ENCODE results near the gene GNB1L. TPM values are rescaled to one million over a fixed set of nuclear protein-coding genes. Genes with fewer than 3 reads are reported as not detected.

Gene GNB1L
- total and polyA plus RNA-seq, 2 donors, result 11.2 to 15.4 TPM

DNA sequence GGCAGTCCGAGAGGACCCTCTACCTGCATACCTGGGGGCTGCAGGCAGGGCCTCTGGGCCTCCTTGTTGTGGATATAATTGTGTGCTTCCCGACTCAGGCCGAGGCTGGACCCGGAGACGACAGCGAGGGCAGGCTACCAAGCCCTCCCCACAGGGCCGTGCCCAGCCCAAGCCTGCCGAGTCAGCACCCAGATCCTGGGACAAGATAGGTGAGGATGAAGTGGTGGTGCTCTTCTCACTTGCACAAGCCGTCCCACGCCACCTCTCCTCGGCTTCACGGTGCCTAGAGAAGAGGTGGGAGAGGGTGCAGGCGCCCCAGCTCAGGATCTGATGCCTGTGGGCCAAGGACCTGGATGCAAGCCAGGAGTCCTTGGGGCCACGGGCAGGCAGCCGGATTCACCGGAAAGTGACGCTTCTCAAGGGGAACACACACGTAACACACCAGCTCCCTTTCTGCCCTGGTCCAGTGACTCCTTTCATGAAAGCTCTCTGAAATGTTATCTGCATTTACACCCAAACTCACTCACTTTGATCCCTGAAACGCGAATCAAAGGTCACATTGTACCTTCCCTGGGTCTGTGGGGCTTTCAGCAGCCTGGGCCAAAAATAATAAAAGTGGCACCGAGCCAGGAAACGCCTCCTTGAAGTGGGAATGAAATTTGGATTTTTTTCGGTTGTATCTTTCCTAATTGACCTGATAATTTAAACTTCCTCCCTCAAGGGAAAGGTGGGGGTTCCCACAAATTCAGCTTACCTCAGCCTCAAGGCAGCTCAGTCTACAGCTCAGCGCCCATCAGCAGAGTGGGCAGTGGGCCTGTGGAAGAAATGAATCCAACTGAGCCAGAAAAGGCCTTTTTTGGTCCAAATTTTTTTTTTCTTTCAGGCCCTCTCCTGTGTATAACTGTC is 1.1 kb upstream of the GNB1L start:
- Histone ChIP-seq H3K36me3 (ENCODE audit: control insufficient read depth in 2 of 2, insufficient read depth in 2 of 2, low read length in 1 of 2) (peaks cover 21 to 26% of the 10 kb centered on the region in 2 donors), H3K9me3 (ENCODE audit: control insufficient read depth in 2 of 2, insufficient read depth in 1 of 2, low read length in 1 of 2) (peaks cover 0 to 10% of the 10 kb centered on the region in 2 donors), H3K4me1 (ENCODE audit: control insufficient read depth in 2 of 2, insufficient read depth in 2 of 2, low read length in 2 of 2) (peaks cover 20 to 47% of the 10 kb centered on the region in 2 donors), H3K27me3 (ENCODE audit: control insufficient read depth in 2 of 2, insufficient read depth in 1 of 2, low read length in 1 of 2) (no peaks in the 10 kb centered on the region), H3K27ac (ENCODE audit: low read depth in 1 of 2, low read length in 1 of 2) (peak overlapping the region; percentile 90 to 94), H3K4me3 (ENCODE audit: low read length in 2 of 2) (peak overlapping the region; percentile 91 to 100)
- 7% methylated on average over 24 of the region's 24 CpGs for WGBS
- DNase-seq (ENCODE audit: low read depth in 6 of 9, low spot score in 9 of 9), result peak in 3 of 9 donors; percentile 42 to 69 (median 47)

- Histone ChIP-seq H3K27ac (ENCODE audit: low read depth in 1 of 2, low read length in 1 of 2) (peak overlapping the region; percentile 86 to 90), H3K9me3 (ENCODE audit: control insufficient read depth in 2 of 2, insufficient read depth in 1 of 2, low read length in 1 of 2) (peaks cover 0 to 10% of the 10 kb centered on the region in 2 donors), H3K4me1 (ENCODE audit: control insufficient read depth in 2 of 2, insufficient read depth in 2 of 2, low read length in 2 of 2) (peaks cover 20 to 58% of the 10 kb centered on the region in 2 donors), H3K36me3 (ENCODE audit: control insufficient read depth in 2 of 2, insufficient read depth in 2 of 2, low read length in 1 of 2) (peaks cover 33 to 38% of the 10 kb centered on the region in 2 donors), H3K27me3 (ENCODE audit: control insufficient read depth in 2 of 2, insufficient read depth in 1 of 2, low read length in 1 of 2) (no peaks in the 10 kb centered on the region), H3K4me3 (ENCODE audit: low read length in 2 of 2) (peak overlapping the region; percentile 91 to 100)
- peak in 1 of 9 donors; percentile 62 for DNase-seq (ENCODE audit: low read depth in 6 of 9, low spot score in 9 of 9)
- 2% methylated on average over 49 of the region's 49 CpGs for WGBS
Observed at GRCh38 chr22:19853879-19854777, 546 bp downstream of the GNB1L start.

GRCh38 chr22:19853058-19853878 is 1.4 kb downstream of the GNB1L start:
- H3K9me3 ChIP-seq (ENCODE audit: control insufficient read depth in 2 of 2, insufficient read depth in 1 of 2, low read length in 1 of 2), result peaks cover 0 to 10% of the 10 kb centered on the region in 2 donors
- peak overlapping the region; percentile 91 to 100 for H3K4me3 ChIP-seq (ENCODE audit: low read length in 2 of 2)
- peaks cover 24 to 65% of the 10 kb centered on the region in 2 donors for H3K4me1 ChIP-seq (ENCODE audit: control insufficient read depth in 2 of 2, insufficient read depth in 2 of 2, low read length in 2 of 2)
- DNase-seq (ENCODE audit: low read depth in 6 of 9, low spot score in 9 of 9), result no peak
- no peaks in the 10 kb centered on the region for H3K27me3 ChIP-seq (ENCODE audit: control insufficient read depth in 2 of 2, insufficient read depth in 1 of 2, low read length in 1 of 2)
- H3K36me3 ChIP-seq (ENCODE audit: control insufficient read depth in 2 of 2, insufficient read depth in 2 of 2, low read length in 1 of 2), result peaks cover 33 to 44% of the 10 kb centered on the region in 2 donors
- peak overlapping the region; percentile 17 to 46 for H3K27ac ChIP-seq (ENCODE audit: low read depth in 1 of 2, low read length in 1 of 2)
- 74% methylated on average over 11 of the region's 11 CpGs for WGBS

GRCh38 chr22:19852177-19852781 is 2.4 kb downstream of the GNB1L start:
- no peak for DNase-seq (ENCODE audit: low read depth in 6 of 9, low spot score in 9 of 9)
- H3K4me3 ChIP-seq (ENCODE audit: low read length in 2 of 2), result peak overlapping the region in 1 of 2 donors; percentile 100
- no peak overlapping the region for H3K27ac ChIP-seq (ENCODE audit: low read depth in 1 of 2, low read length in 1 of 2)
- H3K36me3 ChIP-seq (ENCODE audit: control insufficient read depth in 2 of 2, insufficient read depth in 2 of 2, low read length in 1 of 2), result peaks cover 36 to 53% of the 10 kb centered on the region in 2 donors
- H3K9me3 ChIP-seq (ENCODE audit: control insufficient read depth in 2 of 2, insufficient read depth in 1 of 2, low read length in 1 of 2), result peaks cover 0 to 13% of the 10 kb centered on the region in 2 donors
- peaks cover 24 to 70% of the 10 kb centered on the region in 2 donors for H3K4me1 ChIP-seq (ENCODE audit: control insufficient read depth in 2 of 2, insufficient read depth in 2 of 2, low read length in 2 of 2)
- H3K27me3 ChIP-seq (ENCODE audit: control insufficient read depth in 2 of 2, insufficient read depth in 1 of 2, low read length in 1 of 2), result no peaks in the 10 kb centered on the region
- 94% methylated on average over 12 of the region's 12 CpGs for WGBS

DNA sequence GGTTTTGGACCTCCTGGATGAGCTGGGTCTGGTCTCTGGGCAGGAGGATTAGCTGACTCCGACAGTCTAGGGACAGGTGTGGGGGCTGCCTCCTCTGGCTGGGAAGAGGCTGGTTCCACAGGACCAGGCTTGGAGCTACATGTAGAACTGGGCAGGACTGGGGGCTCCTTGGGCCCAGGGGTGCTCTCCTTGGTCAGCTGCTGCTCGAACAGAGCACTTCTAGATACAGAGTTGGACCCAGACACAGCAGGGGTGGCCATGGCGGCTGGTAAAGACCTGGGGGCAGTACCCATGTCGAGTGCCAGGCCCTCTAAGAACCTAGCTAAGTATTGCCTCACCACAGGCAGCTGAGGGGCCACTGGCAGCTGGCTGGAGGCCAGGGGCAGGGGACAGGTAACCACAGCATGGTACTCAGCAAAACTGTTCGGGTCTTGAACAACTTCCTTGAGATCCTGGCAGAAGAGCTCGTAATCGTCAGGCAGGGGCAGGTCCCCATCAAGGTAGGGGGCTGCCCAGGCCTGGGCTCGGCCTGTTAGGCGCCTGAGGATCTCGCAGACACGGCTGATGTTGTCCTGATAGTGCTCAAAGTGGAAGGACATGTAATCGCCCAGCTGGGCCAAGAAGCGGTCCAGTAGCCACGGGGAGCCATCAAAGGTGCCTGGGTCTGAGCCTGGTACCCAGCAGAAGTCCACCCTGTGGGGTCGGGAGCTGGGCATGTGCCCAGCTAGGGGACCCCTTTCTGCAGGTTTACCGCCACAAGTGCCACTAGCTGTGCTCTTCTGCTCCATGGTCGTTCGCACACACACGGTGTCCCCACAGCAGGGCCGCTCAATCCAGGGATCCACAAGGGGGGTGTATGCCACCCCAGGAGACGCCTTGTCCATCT is 3.1 kb downstream of the GNB1L start:
- Histone ChIP-seq H3K27ac (ENCODE audit: low read depth in 1 of 2, low read length in 1 of 2) (no peak overlapping the region), H3K27me3 (ENCODE audit: control insufficient read depth in 2 of 2, insufficient read depth in 1 of 2, low read length in 1 of 2) (no peaks in the 10 kb centered on the region), H3K4me3 (ENCODE audit: low read length in 2 of 2) (no peak overlapping the region), H3K36me3 (ENCODE audit: control insufficient read depth in 2 of 2, insufficient read depth in 2 of 2, low read length in 1 of 2) (peaks cover 40 to 60% of the 10 kb centered on the region in 2 donors), H3K9me3 (ENCODE audit: control insufficient read depth in 2 of 2, insufficient read depth in 1 of 2, low read length in 1 of 2) (peaks cover 0 to 18% of the 10 kb centered on the region in 2 donors), H3K4me1 (ENCODE audit: control insufficient read depth in 2 of 2, insufficient read depth in 2 of 2, low read length in 2 of 2) (peaks cover 24 to 73% of the 10 kb centered on the region in 2 donors)
- no peak for DNase-seq (ENCODE audit: low read depth in 6 of 9, low spot score in 9 of 9)
- WGBS, result 94% methylated on average over 21 of the region's 21 CpGs

- H3K27ac ChIP-seq (ENCODE audit: low read depth in 1 of 2, low read length in 1 of 2), result no peak overlapping the region
- peaks cover 40 to 63% of the 10 kb centered on the region in 2 donors for H3K36me3 ChIP-seq (ENCODE audit: control insufficient read depth in 2 of 2, insufficient read depth in 2 of 2, low read length in 1 of 2)
- peaks cover 0 to 16% of the 10 kb centered on the region in 2 donors for H3K9me3 ChIP-seq (ENCODE audit: control insufficient read depth in 2 of 2, insufficient read depth in 1 of 2, low read length in 1 of 2)
- DNase-seq (ENCODE audit: low read depth in 6 of 9, low spot score in 9 of 9), result no peak
- H3K27me3 ChIP-seq (ENCODE audit: control insufficient read depth in 2 of 2, insufficient read depth in 1 of 2, low read length in 1 of 2), result no peaks in the 10 kb centered on the region
- no peak overlapping the region for H3K4me3 ChIP-seq (ENCODE audit: low read length in 2 of 2)
- WGBS, result 95% methylated on average over 9 of the region's 9 CpGs
- H3K4me1 ChIP-seq (ENCODE audit: control insufficient read depth in 2 of 2, insufficient read depth in 2 of 2, low read length in 2 of 2), result peaks cover 23 to 72% of the 10 kb centered on the region in 2 donors
Observed at GRCh38 chr22:19850763-19851109, 3.9 kb downstream of the GNB1L start.

GRCh38 chr22:19849835-19850762 is 4.6 kb downstream of the GNB1L start:
- H3K9me3 ChIP-seq (ENCODE audit: control insufficient read depth in 2 of 2, insufficient read depth in 1 of 2, low read length in 1 of 2), result peaks cover 0 to 16% of the 10 kb centered on the region in 2 donors
- peak overlapping the region in 1 of 2 donors; percentile 28 for H3K27ac ChIP-seq (ENCODE audit: low read depth in 1 of 2, low read length in 1 of 2)
- H3K4me1 ChIP-seq (ENCODE audit: control insufficient read depth in 2 of 2, insufficient read depth in 2 of 2, low read length in 2 of 2), result peaks cover 27 to 74% of the 10 kb centered on the region in 2 donors
- no peaks in the 10 kb centered on the region for H3K27me3 ChIP-seq (ENCODE audit: control insufficient read depth in 2 of 2, insufficient read depth in 1 of 2, low read length in 1 of 2)
- H3K4me3 ChIP-seq (ENCODE audit: low read length in 2 of 2), result no peak overlapping the region
- H3K36me3 ChIP-seq (ENCODE audit: control insufficient read depth in 2 of 2, insufficient read depth in 2 of 2, low read length in 1 of 2), result peaks cover 40 to 69% of the 10 kb centered on the region in 2 donors
- WGBS, result 96% methylated on average over 9 of the region's 9 CpGs
- no peak for DNase-seq (ENCODE audit: low read depth in 6 of 9, low spot score in 9 of 9)

Measured in thymus (tissue), 11 donors.